ENCODE results near the gene DUS4L. TPM values are rescaled to one million over a fixed set of nuclear protein-coding genes. Genes with fewer than 3 reads are reported as not detected.

The DUS4L gene
- total RNA-seq, 1 experiment from 2014 or later: 15.3 TPM

- no peak overlapping the region for H3K27ac Mint-ChIP-seq
- no peak overlapping the region for H3K4me3 Mint-ChIP-seq
- no peak for DNase-seq (ENCODE audit: low spot score)
- POLR2A ChIA-PET: no interaction called here
- ATAC-seq: no peak
- H3K9me3 Mint-ChIP-seq: no peaks in the 10 kb centered on the region
- TF ChIP-seq E2F5 (CRISPR knock-in tag; IDR thresholded peaks at IDR 0.05): no peak
- no peak for TF ChIP-seq JUN (CRISPR knock-in tag; IDR thresholded peaks at IDR 0.05)
- TF ChIP-seq, protein P1, sequence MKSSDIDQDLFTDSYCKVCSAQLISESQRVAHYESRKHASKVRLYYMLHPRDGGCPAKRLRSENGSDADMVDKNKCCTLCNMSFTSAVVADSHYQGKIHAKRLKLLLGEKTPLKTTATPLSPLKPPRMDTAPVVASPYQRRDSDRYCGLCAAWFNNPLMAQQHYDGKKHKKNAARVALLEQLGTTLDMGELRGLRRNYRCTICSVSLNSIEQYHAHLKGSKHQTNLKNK (CRISPR knock-in tag; IDR thresholded peaks at IDR 0.05): no peak
- TF ChIP-seq ATF6 (CRISPR knock-in tag; IDR thresholded peaks at IDR 0.05): no peak
- no peak for TF ChIP-seq CBFB (CRISPR knock-in tag; IDR thresholded peaks at IDR 0.05; ENCODE audit: low read depth)
- no peak for TF ChIP-seq AR (CRISPR knock-in tag; IDR thresholded peaks at IDR 0.05)
- TF ChIP-seq ZNF423 (CRISPR knock-in tag; IDR thresholded peaks at IDR 0.05): no peak
- no peak for TF ChIP-seq PREB (CRISPR knock-in tag; IDR thresholded peaks at IDR 0.05; ENCODE audit: borderline replicate concordance)
- CTCF ChIA-PET: interaction anchor here (0.6 kb wide), 1 partner anchor 25 kb away, joined by 3 read pairs; no protein-coding TSS in a partner anchor
- H3K36me3 Mint-ChIP-seq: peaks cover 8% of the 10 kb centered on the region
- H3K27me3 Mint-ChIP-seq (ENCODE audit: low read depth): no peaks in the 10 kb centered on the region
- H3K4me1 Mint-ChIP-seq: peaks cover 17% of the 10 kb centered on the region
Measured at GRCh38 chr7:107527196-107527595, 36.6 kb upstream of the DUS4L start.

DNA sequence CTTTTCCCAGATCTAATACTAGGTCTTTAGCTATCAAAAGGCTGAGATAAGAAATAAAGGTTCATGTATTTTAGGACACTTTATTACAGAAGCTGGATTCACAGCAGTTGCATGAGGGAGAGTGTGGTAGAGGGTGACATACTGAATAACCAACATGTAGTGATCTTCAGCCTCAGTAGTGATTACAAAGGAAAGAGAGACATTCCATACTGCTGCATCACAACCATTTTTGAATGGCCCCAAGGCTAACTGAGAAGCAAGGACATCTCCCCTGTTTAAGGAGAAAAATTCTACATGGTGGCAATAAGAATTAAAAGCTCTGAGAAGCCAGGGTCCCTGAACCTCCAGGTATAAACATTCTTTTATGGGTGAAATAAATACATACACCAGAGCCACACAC is 35.3 kb upstream of the DUS4L start:
- ChIA-PET POLR2A (no interaction called here), CTCF (no interaction called here)
- no peaks in the 10 kb centered on the region for H3K9me3 Mint-ChIP-seq
- no peaks in the 10 kb centered on the region for H3K27me3 Mint-ChIP-seq (ENCODE audit: low read depth)
- no peak overlapping the region for H3K27ac Mint-ChIP-seq
- H3K36me3 Mint-ChIP-seq: peaks cover 8% of the 10 kb centered on the region
- H3K4me1 Mint-ChIP-seq: peaks cover 19% of the 10 kb centered on the region
- no peak overlapping the region for H3K4me3 Mint-ChIP-seq
- TF ChIP-seq NFATC4 (CRISPR knock-in tag; IDR thresholded peaks at IDR 0.05): no peak
- DNase-seq (ENCODE audit: low spot score): no peak
- no peak for ATAC-seq

GRCh38 chr7:107530751-107531150 is 33.0 kb upstream of the DUS4L start:
- Mint-ChIP-seq H3K27ac (no peak overlapping the region; the same call in 1 of the 2 replicates), H3K36me3 (peaks cover 6% of the 10 kb centered on the region), H3K4me3 (no peak overlapping the region), H3K9me3 (no peaks in the 10 kb centered on the region), H3K4me1 (peaks cover 19% of the 10 kb centered on the region), H3K27me3 (ENCODE audit: low read depth) (no peaks in the 10 kb centered on the region)
- DNase-seq (ENCODE audit: low spot score): no peak
- POLR2A ChIA-PET: interaction anchor here (0.7 to 0.9 kb wide), 3 partner anchors 32 to 285 kb away, joined by 3 to 4 read pairs (median 3); no protein-coding TSS in a partner anchor
- no peak for ATAC-seq
- CTCF ChIA-PET: no interaction called here
- TF ChIP-seq ZNF263 (CRISPR knock-in tag; IDR thresholded peaks at IDR 0.05; ENCODE audit: low read depth): no peak
- TF ChIP-seq JUN (CRISPR knock-in tag; IDR thresholded peaks at IDR 0.05): no peak
- no peak for TF ChIP-seq PREB (CRISPR knock-in tag; IDR thresholded peaks at IDR 0.05; ENCODE audit: borderline replicate concordance)
- no peak for TF ChIP-seq E2F5 (CRISPR knock-in tag; IDR thresholded peaks at IDR 0.05)
- no peak for TF ChIP-seq FOXP4 (CRISPR knock-in tag; IDR thresholded peaks at IDR 0.05)
- no peak for TF ChIP-seq ZNF121 (CRISPR knock-in tag; IDR thresholded peaks at IDR 0.05)
- TF ChIP-seq GRHL2 (CRISPR knock-in tag; IDR thresholded peaks at IDR 0.05; ENCODE audit: insufficient replicate concordance, severe bottlenecking): no peak
- TF ChIP-seq ZBTB43 (CRISPR knock-in tag; IDR thresholded peaks at IDR 0.05): no peak
- TF ChIP-seq ETV6 (CRISPR knock-in tag; IDR thresholded peaks at IDR 0.05): no peak
- no peak for TF ChIP-seq ZNF396 (CRISPR knock-in tag; IDR thresholded peaks at IDR 0.05; ENCODE audit: borderline replicate concordance)
- no peak for TF ChIP-seq TP53 (CRISPR knock-in tag; IDR thresholded peaks at IDR 0.05)
- TF ChIP-seq ZNF232 (CRISPR knock-in tag; IDR thresholded peaks at IDR 0.05): no peak
- no peak for TF ChIP-seq ZNF423 (CRISPR knock-in tag; IDR thresholded peaks at IDR 0.05)
- TF ChIP-seq EMX1 (CRISPR knock-in tag; IDR thresholded peaks at IDR 0.05): no peak
